Natural killer cell (primary cell): ENCODE results near the gene CLEC4E. TPM values are rescaled to one million over a fixed set of nuclear protein-coding genes. Genes with fewer than 3 reads are reported as not detected.

ENCODE experiments used
- ATAC-seq, 3 donors: fragments of 150-1000 bp in 2 of 3; fragments of 200-7000 bp in 1 of 3; cut with Tn5 transposase; 1 replicate in 1 of 3; 2 replicates in 2 of 3; pipeline ENCODE4 v1.10.0; 2021; ENCODE audit warnings: mild to moderate bottlenecking in 2 of 3, moderate library complexity in 2 of 3
- DNase-seq, 2 donors: peaks; one replicate each; pipeline versions ENCODE4 v3.0.0 to v3.0.0-alpha.2; 2013 to 2021; ENCODE audit warnings: mixed read lengths in 1 of 2
- H3K27ac ChIP-seq: one replicate; pipeline ENCODE4 v1.5.1; 2013; ENCODE audit warnings: mild to moderate bottlenecking, low read length
- H3K27me3 ChIP-seq: one replicate; pipeline ENCODE4 v1.6.1; 2013; ENCODE audit warnings: low read length; ENCODE audit not compliant: control insufficient read depth, insufficient read depth
- H3K36me3 ChIP-seq: one replicate; pipeline ENCODE4 v1.6.1; 2013; ENCODE audit warnings: low read length; ENCODE audit not compliant: control insufficient read depth, insufficient read depth
- H3K4me1 ChIP-seq: one replicate; pipeline ENCODE4 v1.6.1; 2013; ENCODE audit warnings: low read length; ENCODE audit not compliant: control insufficient read depth, insufficient read depth
- H3K4me3 ChIP-seq: one replicate; pipeline ENCODE4 v1.5.1; 2013; ENCODE audit warnings: low read length
- H3K9me3 ChIP-seq: one replicate; pipeline ENCODE4 v1.6.1; 2013; ENCODE audit warnings: low read length; ENCODE audit not compliant: control insufficient read depth, insufficient read depth
- H3K27ac Mint-ChIP-seq, 2 donors: one replicate each; pipeline ENCODE4 v1.8.0; 2022; ENCODE audit warnings: mild to moderate bottlenecking in 2 of 2, mixed read lengths in 2 of 2, moderate library complexity in 1 of 2
- H3K27me3 Mint-ChIP-seq, 2 donors: one replicate each; pipeline ENCODE4 v1.8.0; 2022; ENCODE audit warnings: low read depth in 2 of 2, mixed read lengths in 2 of 2
- H3K36me3 Mint-ChIP-seq: one replicate; pipeline ENCODE4 v1.8.0; 2022; ENCODE audit warnings: mixed read lengths
- H3K4me1 Mint-ChIP-seq, 2 donors: one replicate each; pipeline ENCODE4 v1.8.0; 2022; ENCODE audit warnings: mixed read lengths in 2 of 2
- H3K4me3 Mint-ChIP-seq: one replicate; pipeline ENCODE4 v1.8.0; 2022; ENCODE audit warnings: mild to moderate bottlenecking, moderate library complexity, mixed read lengths
- H3K9me3 Mint-ChIP-seq, 2 donors: one replicate each; pipeline ENCODE4 v1.8.0; 2022; ENCODE audit warnings: mixed read lengths in 2 of 2
- CTCF ChIP-seq: fragments of 200-600 bp; IDR thresholded peaks from one replicate; pipeline ENCODE4 v1.8.0; 2022; ENCODE audit warnings: antibody characterized with exemption
- WGBS: methylation state at CpG from one replicate; pipeline ENCODE4 v1.1.7; 2013; ENCODE audit warnings: missing lambda C conversion rate; ENCODE audit not compliant: insufficient coverage; 5-methylcytosine and 5-hydroxymethylcytosine counted together
- intact Hi-C: fragments of 100-400 bp; cut with micrococcal nuclease; formaldehyde crosslinking; loops from one replicate; pipeline ENCODE4 v1.14.2; 2022
- total RNA-seq, 4 donors: library from RNA; stranded (reverse); fragments of 120-200 nt in 1 of 4; gene quantifications; one replicate each; pipeline versions ENCODE4 v1.2.3 to v1.2.4, GENCODE V29; 2013 to 2022

The CLEC4E gene
- total RNA-seq, 3 donors from 2014 or later (not counting 1 experiment from before 2014, with no cell fraction given) = 3.3 to 9.1 TPM; not detected in 1

GRCh38 chr12:8564656-8565055, 24.0 kb upstream of the CLEC4E start:
- Mint-ChIP-seq H3K27ac (no peak overlapping the region), H3K27me3 (peaks cover 6 to 16% of the 10 kb centered on the region in 2 donors), H3K36me3 (no peaks in the 10 kb centered on the region), H3K4me3 (no peak overlapping the region), H3K4me1 (no peaks in the 10 kb centered on the region), H3K9me3 (peaks cover 2 to 3% of the 10 kb centered on the region in 2 donors)
- no peaks in the 10 kb centered on the region for H3K27me3 ChIP-seq
- no peak for TF ChIP-seq CTCF
- peaks cover 14% of the 10 kb centered on the region for H3K9me3 ChIP-seq
- no peaks in the 10 kb centered on the region for H3K4me1 ChIP-seq
- DNase-seq = no peak
- H3K27ac ChIP-seq = no peak overlapping the region
- H3K36me3 ChIP-seq = no peaks in the 10 kb centered on the region
- WGBS = 94% methylated on average over 22 of the region's 22 CpGs
- no peak overlapping the region for H3K4me3 ChIP-seq
- intact Hi-C loops = no loop called here
- no peak for ATAC-seq

- H3K4me1 ChIP-seq = no peaks in the 10 kb centered on the region
- ATAC-seq = no peak
- TF ChIP-seq CTCF = no peak
- H3K27me3 Mint-ChIP-seq = peaks cover 9 to 16% of the 10 kb centered on the region in 2 donors
- peaks cover 13% of the 10 kb centered on the region for H3K9me3 ChIP-seq
- H3K4me1 Mint-ChIP-seq = no peaks in the 10 kb centered on the region
- no peaks in the 10 kb centered on the region for H3K36me3 Mint-ChIP-seq
- H3K27ac ChIP-seq = no peak overlapping the region
- no peaks in the 10 kb centered on the region for H3K36me3 ChIP-seq
- H3K4me3 ChIP-seq = no peak overlapping the region
- H3K27me3 ChIP-seq = no peaks in the 10 kb centered on the region
- intact Hi-C loops = no loop called here
- 93% methylated on average over 3 of the region's 3 CpGs for WGBS
- H3K4me3 Mint-ChIP-seq = no peak overlapping the region
- H3K27ac Mint-ChIP-seq = no peak overlapping the region
- no peak for DNase-seq
- H3K9me3 Mint-ChIP-seq = peaks cover 2 to 3% of the 10 kb centered on the region in 2 donors
These were observed 22.7 kb upstream of the CLEC4E start for GRCh38 chr12:8563356-8563755.

- Mint-ChIP-seq H3K27ac (no peak overlapping the region), H3K27me3 (peaks cover 9 to 16% of the 10 kb centered on the region in 2 donors), H3K4me3 (no peak overlapping the region), H3K36me3 (no peaks in the 10 kb centered on the region), H3K9me3 (peaks cover 2 to 3% of the 10 kb centered on the region in 2 donors), H3K4me1 (no peaks in the 10 kb centered on the region)
- no peaks in the 10 kb centered on the region for H3K36me3 ChIP-seq
- no peaks in the 10 kb centered on the region for H3K4me1 ChIP-seq
- no peak overlapping the region for H3K27ac ChIP-seq
- 90% methylated on average over 5 of the region's 6 CpGs for WGBS
- H3K4me3 ChIP-seq = no peak overlapping the region
- ATAC-seq = no peak
- H3K27me3 ChIP-seq = no peaks in the 10 kb centered on the region
- TF ChIP-seq CTCF = no peak
- peaks cover 3% of the 10 kb centered on the region for H3K9me3 ChIP-seq
- intact Hi-C loops = no loop called here
- DNase-seq = no peak
These were observed 21.6 kb upstream of the CLEC4E start for GRCh38 chr12:8562310-8562709.

- intact Hi-C loops = no loop called here
- no peak for TF ChIP-seq CTCF
- Mint-ChIP-seq H3K9me3 (peaks cover 2 to 3% of the 10 kb centered on the region in 2 donors), H3K36me3 (no peaks in the 10 kb centered on the region), H3K27ac (no peak overlapping the region), H3K4me3 (no peak overlapping the region), H3K27me3 (peaks cover 9 to 16% of the 10 kb centered on the region in 2 donors), H3K4me1 (no peaks in the 10 kb centered on the region)
- Histone ChIP-seq H3K4me3 (no peak overlapping the region), H3K4me1 (no peaks in the 10 kb centered on the region), H3K36me3 (no peaks in the 10 kb centered on the region), H3K27ac (no peak overlapping the region), H3K27me3 (no peaks in the 10 kb centered on the region), H3K9me3 (peaks cover 3% of the 10 kb centered on the region)
- 93% methylated on average over 4 of the region's 4 CpGs for WGBS
- ATAC-seq = no peak
- DNase-seq = no peak
These were observed 20.3 kb upstream of the CLEC4E start for GRCh38 chr12:8561011-8561410.
